ENCODE data around the gene ARHGEF28.

The ARHGEF28 gene

GRCh38 chr5:73909474-73909873 is 283.5 kb downstream of the ARHGEF28 start:
- no peak for TF ChIP-seq EZH2phosphoT487 (IDR thresholded peaks at IDR 0.05; ENCODE audit: borderline replicate concordance)
- no peak for TF ChIP-seq CTCF (conservative IDR thresholded peaks at IDR 0.05; ENCODE audit: low read length)
- no peaks in the 10 kb centered on the region for H3K79me2 ChIP-seq (ENCODE audit: insufficient read depth, low read length)
- H2AFZ ChIP-seq (ENCODE audit: low read length) = no peak overlapping the region

GRCh38 chr5:73911761-73912393 is 285.9 kb downstream of the ARHGEF28 start:
- Histone ChIP-seq H3F3A (ENCODE audit: low read depth) (no peaks in the 10 kb centered on the region), H3K4me1 (ENCODE audit: insufficient read depth, low read length, poor library complexity, severe bottlenecking) (peaks cover 10% of the 10 kb centered on the region), H3K9ac (ENCODE audit: low read depth, low read length, poor library complexity, severe bottlenecking) (no peak overlapping the region), H3K36me3 (ENCODE audit: insufficient read depth, low read length) (no peaks in the 10 kb centered on the region), H3K9me2 (replicated peaks; ENCODE audit: low read depth, low read length) (no peaks in the 10 kb centered on the region), H3K79me2 (ENCODE audit: insufficient read depth, low read length) (no peaks in the 10 kb centered on the region), H3K4me3 (ENCODE audit: low read length, poor library complexity, severe bottlenecking) (no peak overlapping the region), H3K27me3 (ENCODE audit: insufficient read depth, low read length, poor library complexity, severe bottlenecking) (no peaks in the 10 kb centered on the region), H2AFZ (ENCODE audit: low read length) (no peak overlapping the region), H4K20me1 (ENCODE audit: insufficient read depth, low read length, poor library complexity, severe bottlenecking) (no peaks in the 10 kb centered on the region), H3K9me3 (ENCODE audit: insufficient read depth, low read depth, low read length) (no peaks in the 10 kb centered on the region), H3K4me2 (ENCODE audit: low read depth, low read length, poor library complexity, severe bottlenecking) (no peak overlapping the region)
- TF ChIP-seq EZH2phosphoT487 (IDR thresholded peaks at IDR 0.05; ENCODE audit: borderline replicate concordance) = no peak
- TF ChIP-seq CTCF (conservative IDR thresholded peaks at IDR 0.05; ENCODE audit: low read length) = no peak

More at GRCh38 chr5:73909474-73909873, 283.5 kb downstream of the ARHGEF28 start:
- Histone ChIP-seq H3K4me2 (ENCODE audit: low read depth, low read length, poor library complexity, severe bottlenecking) (no peak overlapping the region), H3K9me2 (replicated peaks; ENCODE audit: low read depth, low read length) (no peaks in the 10 kb centered on the region), H3K27me3 (ENCODE audit: insufficient read depth, low read length, poor library complexity, severe bottlenecking) (no peaks in the 10 kb centered on the region), H4K20me1 (ENCODE audit: insufficient read depth, low read length, poor library complexity, severe bottlenecking) (no peaks in the 10 kb centered on the region), H3K4me1 (ENCODE audit: insufficient read depth, low read length, poor library complexity, severe bottlenecking) (peaks cover 10% of the 10 kb centered on the region), H3F3A (ENCODE audit: low read depth) (no peaks in the 10 kb centered on the region), H3K9ac (ENCODE audit: low read depth, low read length, poor library complexity, severe bottlenecking) (no peak overlapping the region), H3K36me3 (ENCODE audit: insufficient read depth, low read length) (no peaks in the 10 kb centered on the region), H3K9me3 (ENCODE audit: insufficient read depth, low read depth, low read length) (no peaks in the 10 kb centered on the region), H3K4me3 (ENCODE audit: low read length, poor library complexity, severe bottlenecking) (no peak overlapping the region)

GRCh38 chr5:73912821-73913271 is 286.9 kb downstream of the ARHGEF28 start:
- Histone ChIP-seq H3K79me2 (ENCODE audit: insufficient read depth, low read length) (no peaks in the 10 kb centered on the region), H3K36me3 (ENCODE audit: insufficient read depth, low read length) (no peaks in the 10 kb centered on the region), H3F3A (ENCODE audit: low read depth) (no peaks in the 10 kb centered on the region), H3K4me1 (ENCODE audit: insufficient read depth, low read length, poor library complexity, severe bottlenecking) (peaks cover 10% of the 10 kb centered on the region), H3K4me2 (ENCODE audit: low read depth, low read length, poor library complexity, severe bottlenecking) (no peak overlapping the region), H3K4me3 (ENCODE audit: low read length, poor library complexity, severe bottlenecking) (no peak overlapping the region), H4K20me1 (ENCODE audit: insufficient read depth, low read length, poor library complexity, severe bottlenecking) (no peaks in the 10 kb centered on the region), H2AFZ (ENCODE audit: low read length) (no peak overlapping the region; the same call in 1 of the 2 replicates), H3K9me3 (ENCODE audit: insufficient read depth, low read depth, low read length) (no peaks in the 10 kb centered on the region), H3K9ac (ENCODE audit: low read depth, low read length, poor library complexity, severe bottlenecking) (no peak overlapping the region), H3K9me2 (replicated peaks; ENCODE audit: low read depth, low read length) (no peaks in the 10 kb centered on the region), H3K27me3 (ENCODE audit: insufficient read depth, low read length, poor library complexity, severe bottlenecking) (no peaks in the 10 kb centered on the region)
- no peak for TF ChIP-seq EZH2phosphoT487 (IDR thresholded peaks at IDR 0.05; ENCODE audit: borderline replicate concordance)
- no peak for TF ChIP-seq CTCF (conservative IDR thresholded peaks at IDR 0.05; ENCODE audit: low read length)

Data from Loucy (cell line).